GM19240 (cell line): Measurements from ENCODE around the gene SRPRB.

Experiments
- DNase-seq: peaks from one replicate; pipeline ENCODE4 v3.0.0; 2011; ENCODE audit warnings: low spot score; ENCODE audit not compliant: insufficient read length

The SRPRB gene

GRCh38 chr3:133865136-133865855 lies 59.7 kb downstream of the SRPRB start:
- DNase-seq: no peak

DNA sequence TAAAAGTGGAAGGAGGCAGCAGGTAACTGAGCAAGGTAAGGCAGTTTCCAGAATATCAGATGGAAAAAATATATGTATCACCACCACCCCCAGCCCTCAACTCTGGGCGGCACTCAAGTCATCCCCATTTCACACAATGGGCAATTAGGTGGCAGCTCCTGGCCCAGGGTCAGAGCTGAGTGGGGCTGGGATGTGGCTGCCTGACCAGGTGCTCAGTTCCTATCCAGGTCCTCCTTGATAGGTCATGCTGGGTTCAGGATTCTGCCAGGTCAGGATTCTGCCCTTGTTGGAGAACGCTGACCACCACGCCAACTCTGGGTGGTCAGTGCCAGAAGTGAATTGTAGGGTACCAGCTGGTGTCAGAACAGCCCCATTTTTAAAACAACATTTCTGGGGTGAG lies 60.5 kb downstream of the SRPRB start:
- DNase-seq: no peak

GRCh38 chr3:133868186-133868585 lies 62.6 kb downstream of the SRPRB start:
- DNase-seq: no peak

- no peak for DNase-seq
These were observed 63.3 kb downstream of the SRPRB start for GRCh38 chr3:133868758-133869475.

GRCh38 chr3:133869586-133869985 lies 64.0 kb downstream of the SRPRB start:
- no peak for DNase-seq

DNA sequence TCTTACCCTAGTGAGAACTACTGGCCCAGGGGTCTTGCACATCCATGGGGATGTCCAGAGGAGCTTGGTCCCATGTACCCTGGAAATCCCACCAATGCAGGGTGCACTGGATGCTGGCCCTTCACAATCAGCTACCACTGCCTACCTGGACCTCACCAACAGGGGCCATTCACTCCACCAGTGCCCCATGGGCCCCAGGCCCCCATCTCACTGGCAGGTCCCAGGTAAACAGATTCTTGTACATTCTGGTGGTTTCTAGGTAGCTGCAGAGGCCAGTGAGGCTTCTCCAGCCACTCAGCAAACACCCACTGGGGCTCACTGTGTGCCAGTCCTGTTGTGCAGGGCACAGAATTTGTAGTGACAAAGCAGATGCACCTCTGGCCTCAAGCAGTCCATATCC lies 65.2 kb downstream of the SRPRB start:
- no peak for DNase-seq
